Spleen (tissue), 11 donors: Measurements from ENCODE around the gene TRIM22. TPM values are rescaled to one million over a fixed set of nuclear protein-coding genes. Genes with fewer than 3 reads are reported as not detected.

Source experiments
- DNase-seq: peaks from one replicate; pipeline ENCODE4 v3.0.0-alpha.2; 2020
- H3K27ac ChIP-seq, 8 donors: fragments of 200-600 bp; sonication (generic) in 7 of 8; 1 replicate in 4 of 8; 2 replicates in 4 of 8; pipeline versions ENCODE4 v1.5.0 to v1.8.0; 2016 to 2021; ENCODE audit warnings: inconsistent platforms in 4 of 8, mild to moderate bottlenecking in 4 of 8, moderate library complexity in 1 of 8
- H3K27me3 ChIP-seq, 7 donors: fragments of 200-600 bp; sonication (generic) in 6 of 7; replicated peaks in 1 of 7; 1 replicate in 4 of 7; 2 replicates in 3 of 7; pipeline versions ENCODE4 v1.5.0 to v1.8.0; 2016 to 2021; ENCODE audit warnings: inconsistent platforms in 3 of 7, mild to moderate bottlenecking in 1 of 7
- H3K36me3 ChIP-seq, 6 donors: fragments of 200-600 bp; sonication (generic) in 5 of 6; 1 replicate in 4 of 6; 2 replicates in 2 of 6; pipeline versions ENCODE4 v1.5.0 to v1.8.0; 2016 to 2021; ENCODE audit warnings: inconsistent platforms in 2 of 6
- H3K4me1 ChIP-seq, 6 donors: fragments of 200-600 bp; sonication (generic) in 5 of 6; 1 replicate in 3 of 6; 2 replicates in 3 of 6; pipeline versions ENCODE4 v1.5.0 to v1.8.0; 2016 to 2021; ENCODE audit warnings: inconsistent platforms in 3 of 6
- H3K4me3 ChIP-seq, 8 donors: fragments of 200-600 bp; sonication (generic) in 7 of 8; 1 replicate in 4 of 8; 2 replicates in 4 of 8; pipeline versions ENCODE4 v1.5.0 to v1.8.0; 2016 to 2021; ENCODE audit warnings: inconsistent platforms in 4 of 8, mild to moderate bottlenecking in 4 of 8, moderate library complexity in 2 of 8
- H3K9me3 ChIP-seq, 8 donors: fragments of 200-600 bp; sonication (generic) in 7 of 8; 1 replicate in 4 of 8; 2 replicates in 4 of 8; pipeline versions ENCODE4 v1.5.0 to v1.8.0; 2016 to 2021; ENCODE audit warnings: inconsistent platforms in 4 of 8
- POLR2A ChIP-seq, 3 donors: fragments of 450-650 bp; IDR thresholded peaks; one replicate each; pipeline ENCODE4 v1.5.1; 2017; ENCODE audit warnings: antibody characterized with exemption in 3 of 3, mild to moderate bottlenecking in 1 of 3
- POLR2AphosphoS5 ChIP-seq, 3 donors: sonication (generic); formaldehyde crosslinking; IDR thresholded peaks; one replicate each; pipeline ENCODE4 v1.5.1; 2017; ENCODE audit warnings: antibody characterized with exemption in 3 of 3
- WGBS, 5 donors: extraction: QIAGEN DNeasy Blood & Tissue Kit in 3 of 5; methylation state at CpG; one replicate each; pipeline versions ENCODE4 v1.1.5 to v1.1.7; 2013 to 2018; 5-methylcytosine and 5-hydroxymethylcytosine counted together
- intact Hi-C: fragments of 100-400 bp; cut with DNase I; formaldehyde crosslinking; loops from one replicate; pipeline ENCODE4 v1.15.0; 2023; ENCODE audit warnings: low total_unique reads
- polyA plus RNA-seq, 3 donors: library from polyadenylated mRNA; stranded (reverse); fragments of 200-250 nt; gene quantifications; one replicate each; pipeline ENCODE4 v1.2.1, GENCODE V29; 2013
- total RNA-seq, 7 donors: library from RNA; depleted of rRNA in 3 of 7; stranded (reverse); fragments of >200 nt in 3 of 7; fragmentation: NEBNext Ultra II Directional in 4 of 7; extraction: Animal tissue kit (Norgen Biotek cat#: 25700) in 4 of 7; gene quantifications; one replicate each; pipeline versions ENCODE4 v1.1.0 to v1.2.1, GENCODE V29; 2016 to 2021
- TF ChIP-seq, protein P1 (sequence below), 11 experiments: fragments of 200-600 bp in 7 of 11; fragments of 450-650 bp in 4 of 11; sonication (generic) in 4 of 11; IDR thresholded peaks in 8 of 11; conservative IDR thresholded peaks in 3 of 11; 1 replicate in 7 of 11; 2 replicates in 4 of 11; pipeline versions ENCODE4 v1.4.0 to v1.8.0; 2016 to 2021; ENCODE audit warnings: antibody characterized with exemption in 11 of 11, inconsistent platforms in 4 of 11, mild to moderate bottlenecking in 1 of 11
- donor health status: healthy with polysubstance abuse.
- donor health status: DM: no; HTN: no; CAD: no; lungs with moderate emphysema.
- donor health status: DM: no; HTN: no; CAD: no.
- donor health status: Bipolar disorder and iron deficiency.
- donor health status: healthy.
- donor health status: DM: no; HTN: no; CAD: no.
- donor health status: DM: yes; HTN: yes; CAD: no.

TRIM22 gene
- total and polyA plus RNA-seq, 10 donors, result 152 to 336 (median 253) TPM

GRCh38 chr11:5695580-5695979 is 6.0 kb downstream of the TRIM22 start:
- Histone ChIP-seq H3K27me3 (no peaks in the 10 kb centered on the region), H3K4me1 (peaks cover 16 to 90% (median 55%) of the 10 kb centered on the region in 6 donors), H3K27ac (peak overlapping the region in 2 of 8 donors; percentile 2 to 10), H3K4me3 (no peak overlapping the region), H3K36me3 (peaks cover 13 to 77% (median 32%) of the 10 kb centered on the region in 6 donors), H3K9me3 (no peaks in the 10 kb centered on the region)
- TF ChIP-seq, protein P1, sequence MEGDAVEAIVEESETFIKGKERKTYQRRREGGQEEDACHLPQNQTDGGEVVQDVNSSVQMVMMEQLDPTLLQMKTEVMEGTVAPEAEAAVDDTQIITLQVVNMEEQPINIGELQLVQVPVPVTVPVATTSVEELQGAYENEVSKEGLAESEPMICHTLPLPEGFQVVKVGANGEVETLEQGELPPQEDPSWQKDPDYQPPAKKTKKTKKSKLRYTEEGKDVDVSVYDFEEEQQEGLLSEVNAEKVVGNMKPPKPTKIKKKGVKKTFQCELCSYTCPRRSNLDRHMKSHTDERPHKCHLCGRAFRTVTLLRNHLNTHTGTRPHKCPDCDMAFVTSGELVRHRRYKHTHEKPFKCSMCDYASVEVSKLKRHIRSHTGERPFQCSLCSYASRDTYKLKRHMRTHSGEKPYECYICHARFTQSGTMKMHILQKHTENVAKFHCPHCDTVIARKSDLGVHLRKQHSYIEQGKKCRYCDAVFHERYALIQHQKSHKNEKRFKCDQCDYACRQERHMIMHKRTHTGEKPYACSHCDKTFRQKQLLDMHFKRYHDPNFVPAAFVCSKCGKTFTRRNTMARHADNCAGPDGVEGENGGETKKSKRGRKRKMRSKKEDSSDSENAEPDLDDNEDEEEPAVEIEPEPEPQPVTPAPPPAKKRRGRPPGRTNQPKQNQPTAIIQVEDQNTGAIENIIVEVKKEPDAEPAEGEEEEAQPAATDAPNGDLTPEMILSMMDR (IDR thresholded peaks at IDR 0.05 in 8 of 11, conservative IDR thresholded peaks at IDR 0.05 in 3 of 11), result no peak
- no peak for TF ChIP-seq POLR2AphosphoS5 (IDR thresholded peaks at IDR 0.05)
- TF ChIP-seq POLR2A (IDR thresholded peaks at IDR 0.05), result no peak
- DNase-seq, result no peak
- WGBS, 5 donors, result 88 to 93% (median 90%) methylated on average over 1 of the region's 1 CpG
- intact Hi-C loops, result loop anchor here (10.0 kb wide), 1 partner anchor 71 kb away; the partner anchor contains the start of gene TRIM34

GRCh38 chr11:5696210-5696609 is 6.6 kb downstream of the TRIM22 start:
- Histone ChIP-seq H3K4me1 (peaks cover 21 to 97% (median 61%) of the 10 kb centered on the region in 6 donors), H3K27ac (peak overlapping the region in 2 of 8 donors; percentile 2 to 10), H3K36me3 (peaks cover 13 to 83% (median 36%) of the 10 kb centered on the region in 6 donors), H3K27me3 (no peaks in the 10 kb centered on the region), H3K9me3 (no peaks in the 10 kb centered on the region), H3K4me3 (no peak overlapping the region)
- intact Hi-C loops, result loop anchor here (10.0 kb wide), 1 partner anchor 71 kb away; the partner anchor contains the start of gene TRIM34
- 65 to 96% (median 83%) methylated on average over 2 of the region's 2 CpGs for WGBS, 5 donors
- TF ChIP-seq, protein P1 (IDR thresholded peaks at IDR 0.05 in 8 of 11, conservative IDR thresholded peaks at IDR 0.05 in 3 of 11), result no peak
- TF ChIP-seq POLR2A (IDR thresholded peaks at IDR 0.05) (no peak), POLR2AphosphoS5 (IDR thresholded peaks at IDR 0.05) (peak in 1 of 3 donors; percentile 35)
- DNase-seq, result no peak

- intact Hi-C loops, result loop anchor here (10.0 kb wide), 1 partner anchor 73 kb away; the partner anchor contains the start of gene TRIM34
- TF ChIP-seq, protein P1 (IDR thresholded peaks at IDR 0.05 in 8 of 11, conservative IDR thresholded peaks at IDR 0.05 in 3 of 11), result no peak
- no peak for TF ChIP-seq POLR2AphosphoS5 (IDR thresholded peaks at IDR 0.05)
- TF ChIP-seq POLR2A (IDR thresholded peaks at IDR 0.05), result no peak
- peaks cover 20 to 92% (median 52%) of the 10 kb centered on the region in 6 donors for H3K4me1 ChIP-seq
- H3K36me3 ChIP-seq, result peaks cover 13 to 95% (median 52%) of the 10 kb centered on the region in 6 donors
- no peaks in the 10 kb centered on the region for H3K27me3 ChIP-seq
- no peaks in the 10 kb centered on the region for H3K9me3 ChIP-seq
- H3K27ac ChIP-seq, result no peak overlapping the region
- WGBS, 5 donors, result 94 to 96% (median 95%) methylated on average over 7 of the region's 7 CpGs
- no peak for DNase-seq
- H3K4me3 ChIP-seq, result no peak overlapping the region
These were observed 8.7 kb downstream of the TRIM22 start for GRCh38 chr11:5698281-5698680.

DNA sequence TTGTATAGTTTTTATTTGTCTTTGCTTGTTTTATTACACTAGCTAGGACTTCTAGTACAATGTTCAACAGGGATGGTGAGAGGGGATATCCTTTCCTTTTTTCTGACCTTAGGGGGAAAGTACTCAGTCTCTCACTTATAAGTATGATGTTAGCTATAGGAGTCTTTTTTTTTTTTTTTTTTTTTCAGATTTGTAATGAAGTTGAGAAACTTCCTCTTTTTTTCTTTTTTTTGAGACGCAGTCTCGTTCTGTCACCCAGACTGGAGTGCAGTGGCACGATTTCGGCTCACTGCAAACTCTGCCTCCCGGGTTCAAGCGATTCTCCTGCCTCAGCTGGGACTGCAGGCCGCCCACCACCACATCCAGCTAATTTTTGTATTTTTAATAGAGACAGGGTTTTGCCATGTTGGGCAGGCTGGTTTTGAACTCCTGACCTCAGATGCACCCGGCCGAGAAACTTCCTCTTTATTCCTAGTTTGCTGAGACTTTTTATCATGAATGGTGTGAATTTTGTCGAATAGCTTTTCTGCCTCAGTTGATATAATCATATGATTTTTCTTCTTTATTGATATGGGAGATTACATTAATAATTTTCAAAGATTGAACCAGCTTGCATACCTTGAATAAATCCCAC is 10.9 kb downstream of the TRIM22 start:
- peak; percentile 67 for DNase-seq
- peak overlapping the region in 2 of 8 donors; percentile 18 to 53 for H3K4me3 ChIP-seq
- intact Hi-C loops, result no loop called here
- peak overlapping the region in 6 of 8 donors; percentile 16 to 79 (median 62) for H3K27ac ChIP-seq
- H3K9me3 ChIP-seq, result no peaks in the 10 kb centered on the region
- H3K4me1 ChIP-seq, result peaks cover 15 to 92% (median 44%) of the 10 kb centered on the region in 6 donors
- H3K27me3 ChIP-seq, result no peaks in the 10 kb centered on the region
- TF ChIP-seq POLR2AphosphoS5 (IDR thresholded peaks at IDR 0.05) (no peak), POLR2A (IDR thresholded peaks at IDR 0.05) (no peak)
- TF ChIP-seq, protein P1 (IDR thresholded peaks at IDR 0.05 in 8 of 11, conservative IDR thresholded peaks at IDR 0.05 in 3 of 11), result no peak
- peaks cover 20 to 97% (median 69%) of the 10 kb centered on the region in 6 donors for H3K36me3 ChIP-seq
- 29 to 58% (median 47%) methylated on average over 10 of the region's 10 CpGs for WGBS, 5 donors
